Right forelimb (tissue), 1 donor: ENCODE measurements around the gene CELF5.
"Not testable (repeated sequence)": the region's sequence is repeated elsewhere in the genome, so short reads cannot be mapped to it uniquely, and the experiment has no call there.

Source experiments
- DNase-seq: peaks from one replicate; pipeline ENCODE4 v3.0.0-alpha.2; 2018

The CELF5 gene

DNA sequence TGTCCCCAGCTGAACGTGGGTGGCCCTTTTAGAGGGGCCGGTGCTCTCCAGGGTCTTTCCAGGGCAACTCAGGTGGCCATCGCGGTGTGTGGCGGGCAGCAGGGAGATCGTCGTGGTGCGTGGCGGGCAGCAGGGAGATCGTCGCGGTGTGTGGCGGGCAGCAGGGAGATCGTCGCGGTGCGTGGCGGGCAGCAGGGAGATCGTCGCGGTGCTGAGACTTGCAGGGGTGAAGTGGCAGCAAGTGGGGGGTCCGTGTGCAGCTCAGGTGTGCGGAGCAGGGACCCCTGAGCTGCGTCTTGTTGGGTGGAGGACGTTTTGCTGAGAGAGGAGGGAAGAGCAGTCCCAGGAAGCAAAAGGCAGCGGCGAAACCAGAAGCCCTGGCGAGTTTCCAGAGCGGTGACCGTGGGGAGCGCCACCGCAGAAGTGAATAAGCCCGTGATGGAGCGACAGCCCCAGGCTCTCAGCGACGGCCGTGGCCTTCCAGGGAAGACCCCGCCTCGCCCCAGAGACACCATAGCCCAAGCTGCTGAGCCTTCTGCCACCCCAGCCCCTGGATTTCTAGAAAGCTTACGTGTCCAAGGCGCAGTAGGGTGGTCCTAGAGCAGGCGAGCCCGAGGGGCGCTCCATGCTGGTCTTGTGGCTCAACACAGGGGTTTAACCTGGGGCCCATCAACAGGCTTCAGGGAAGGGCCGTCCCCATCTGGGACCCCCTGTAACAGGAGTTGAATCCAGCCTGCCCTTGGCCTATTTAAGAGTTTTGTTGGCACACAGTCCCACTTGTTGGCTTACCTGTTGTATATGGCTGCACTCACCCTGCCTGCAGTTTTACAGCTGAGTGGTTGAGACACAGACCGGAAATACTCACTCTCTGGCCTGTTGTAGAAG is 33.3 kb upstream of the CELF5 start:
- no peak for DNase-seq

DNA sequence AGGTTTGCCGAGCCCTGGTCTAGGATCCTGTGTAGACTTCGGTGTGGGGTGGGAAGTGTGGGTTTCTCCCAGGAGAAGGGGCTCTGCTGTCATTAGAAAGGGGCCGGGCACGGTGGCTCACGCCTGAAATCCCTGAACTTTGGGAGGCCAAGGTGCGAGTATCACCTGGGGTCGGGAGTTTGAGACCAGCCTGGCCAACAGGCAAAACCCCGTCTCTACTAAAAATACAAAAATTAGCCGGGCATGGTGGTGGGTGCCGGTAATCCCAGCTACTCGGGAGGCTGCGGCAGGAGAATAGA is 32.7 kb upstream of the CELF5 start:
- DNase-seq = not testable (repeated sequence)

DNA sequence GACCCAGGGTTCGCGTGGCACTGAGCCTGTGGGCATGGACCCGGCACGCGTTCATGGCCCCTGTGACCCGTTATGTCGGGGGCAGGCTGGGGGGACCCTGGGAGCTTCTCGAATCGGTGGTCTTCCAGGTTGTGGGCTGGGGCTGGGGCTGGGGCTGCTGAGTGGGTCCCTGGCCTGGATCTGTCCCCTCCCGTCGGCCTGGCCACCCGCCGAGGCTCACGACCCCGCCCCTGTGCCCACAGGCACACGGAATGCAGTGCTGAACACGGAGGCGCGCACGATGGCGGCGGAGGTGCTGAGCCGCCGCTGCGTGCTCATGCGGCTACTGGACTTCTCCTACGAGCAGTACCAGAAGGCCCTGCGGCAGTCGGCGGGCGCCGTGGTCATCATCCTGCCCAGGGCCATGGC is 32.2 kb upstream of the CELF5 start:
- DNase-seq = no peak

DNA sequence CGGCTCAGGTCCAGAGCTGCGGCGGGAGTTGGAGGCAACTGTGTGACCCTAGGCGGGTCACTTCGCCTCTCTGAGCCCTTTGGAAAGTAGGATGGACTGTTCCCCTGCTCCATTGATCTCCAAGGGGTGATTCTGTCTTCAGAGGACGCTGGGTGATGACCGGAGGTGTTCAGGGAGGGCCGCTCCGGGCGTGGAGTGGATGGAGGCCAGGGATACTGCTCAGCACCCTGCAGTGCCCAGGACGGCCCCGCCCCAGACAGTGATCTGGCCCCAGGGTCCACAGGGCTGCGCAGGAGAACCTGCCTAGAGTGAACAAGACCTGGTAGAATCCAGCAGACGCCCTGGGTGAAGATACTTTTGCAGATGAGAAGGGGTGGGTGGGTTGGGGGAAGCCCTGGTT is 31.8 kb upstream of the CELF5 start:
- no peak for DNase-seq

DNA sequence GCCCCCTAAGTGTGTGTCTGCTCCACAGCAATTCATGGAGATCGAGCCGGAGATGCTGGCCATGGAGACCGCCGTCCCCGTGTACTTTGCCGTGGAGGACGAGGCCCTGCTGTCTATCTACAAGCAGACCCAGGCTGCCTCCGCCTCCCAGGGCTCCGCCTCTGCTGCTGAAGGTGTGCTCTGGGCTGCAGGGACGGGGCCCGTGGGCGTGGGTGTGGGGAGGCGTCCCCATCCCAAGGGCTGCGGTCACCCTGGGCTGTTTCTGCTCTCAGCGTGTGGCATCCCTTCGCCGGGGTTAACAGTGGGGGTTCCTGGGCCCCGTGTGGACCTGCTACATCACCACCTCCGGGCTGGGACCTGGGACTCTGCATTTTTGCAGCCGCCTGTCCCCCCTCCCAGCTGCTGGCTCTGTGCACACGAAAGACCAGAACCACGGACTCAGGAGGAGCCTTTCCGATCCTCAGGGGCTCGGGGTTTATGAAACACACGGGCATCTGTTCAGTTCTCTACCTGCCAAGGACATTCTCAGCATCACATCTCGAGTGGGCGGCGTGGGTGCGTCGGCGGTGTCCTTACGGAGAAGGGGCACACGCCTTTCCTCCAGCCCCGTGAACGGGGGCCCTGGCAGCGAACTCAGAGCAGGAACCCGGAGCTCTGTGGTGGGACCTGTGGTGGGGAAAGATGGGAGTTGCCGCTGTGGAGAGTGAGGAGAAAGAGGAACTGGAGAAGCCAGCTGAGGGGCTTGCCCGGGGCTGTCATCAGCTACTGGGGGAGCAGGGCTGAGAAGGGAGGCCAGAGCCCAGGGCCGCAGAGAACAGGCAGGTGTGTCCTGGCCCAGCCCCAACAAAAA is 31.0 kb upstream of the CELF5 start:
- DNase-seq = no peak

DNA sequence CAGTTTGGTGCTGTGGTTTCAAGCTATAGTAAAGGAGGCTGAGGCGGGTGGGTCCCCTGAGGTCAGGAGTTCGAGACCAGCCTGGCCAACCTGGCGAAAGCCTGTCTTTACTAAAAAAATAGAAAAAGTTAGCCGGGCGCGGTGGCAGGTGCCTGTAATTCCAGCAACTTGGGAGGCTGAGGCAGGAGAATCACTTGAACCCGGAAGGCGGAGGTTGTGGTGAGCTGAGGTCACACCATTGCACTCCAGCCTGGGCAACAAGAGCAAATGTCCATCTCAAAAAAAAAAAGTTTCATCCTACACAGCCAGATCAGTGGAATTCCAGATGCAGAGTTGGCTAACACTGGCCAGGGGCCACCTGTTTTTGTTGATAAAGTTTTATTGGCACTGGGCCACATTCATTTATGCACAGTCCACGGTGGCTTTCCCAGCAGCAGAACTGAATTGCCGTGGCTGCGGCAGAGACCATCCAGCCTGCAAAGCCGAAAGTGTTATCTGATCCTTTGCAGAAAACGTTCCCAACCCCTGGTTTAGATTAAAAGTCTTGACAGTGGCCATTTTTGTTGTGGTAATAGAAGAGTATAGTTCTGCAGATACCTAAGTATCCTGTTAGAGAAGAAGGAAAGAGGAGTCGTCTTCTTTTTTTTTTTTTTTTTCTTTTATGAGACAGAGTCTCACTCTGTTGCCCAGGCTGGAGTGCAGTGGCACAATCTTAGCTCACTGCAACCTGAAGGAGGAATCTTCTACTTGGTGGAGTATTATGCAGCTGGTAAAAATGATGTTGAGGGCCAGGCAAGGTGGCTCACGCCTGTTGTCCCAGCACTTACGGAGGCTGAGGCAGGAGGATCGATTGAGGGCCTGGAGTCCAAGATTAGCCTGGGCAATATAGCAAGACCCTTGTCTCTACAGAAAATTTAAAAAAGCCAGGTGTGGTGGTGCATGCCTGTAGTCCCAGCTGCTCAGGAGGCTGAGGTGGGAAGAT is 30.1 kb upstream of the CELF5 start:
- no peak for DNase-seq

DNA sequence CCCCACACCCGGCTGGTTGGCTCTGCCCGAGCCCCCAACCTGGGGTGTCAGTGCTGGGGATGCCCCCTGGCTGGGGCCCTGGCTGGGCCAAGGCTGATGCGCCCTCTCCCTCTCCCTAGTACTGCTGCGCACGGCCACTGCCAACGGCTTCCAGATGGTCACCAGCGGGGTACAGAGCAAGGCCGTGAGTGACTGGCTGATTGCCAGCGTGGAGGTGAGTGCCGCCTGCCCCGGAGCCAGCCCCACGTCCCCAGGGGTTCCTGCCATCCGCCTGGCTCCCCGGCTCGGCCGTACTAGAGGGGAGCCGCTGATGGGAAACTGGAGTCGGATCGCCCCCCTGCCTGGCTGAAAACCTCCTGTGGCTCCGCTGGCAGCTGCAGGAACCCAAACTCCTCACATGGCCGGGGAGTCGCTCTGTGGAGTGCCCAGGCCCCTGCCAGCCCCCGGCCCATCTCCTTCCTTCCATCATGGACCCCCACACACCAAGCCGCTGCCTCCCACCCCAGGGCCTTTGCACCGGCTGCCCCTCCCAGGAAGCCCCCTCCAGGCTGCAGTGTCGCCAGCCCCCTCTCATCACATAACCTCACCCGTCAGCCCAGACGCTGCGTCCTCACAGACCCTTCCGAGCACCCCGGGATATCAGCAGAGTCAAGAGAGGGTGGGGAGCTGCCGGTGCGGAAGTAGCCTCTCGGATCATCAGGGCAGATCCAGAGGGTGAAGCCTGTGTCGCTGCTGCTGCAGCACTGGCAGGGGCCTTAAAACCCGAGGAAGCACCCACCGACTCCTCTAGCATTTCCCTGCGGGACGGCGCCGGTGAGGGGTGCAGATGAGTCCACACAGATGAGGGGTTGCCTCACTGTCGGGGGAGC is 28.2 kb upstream of the CELF5 start:
- DNase-seq = no peak

DNA sequence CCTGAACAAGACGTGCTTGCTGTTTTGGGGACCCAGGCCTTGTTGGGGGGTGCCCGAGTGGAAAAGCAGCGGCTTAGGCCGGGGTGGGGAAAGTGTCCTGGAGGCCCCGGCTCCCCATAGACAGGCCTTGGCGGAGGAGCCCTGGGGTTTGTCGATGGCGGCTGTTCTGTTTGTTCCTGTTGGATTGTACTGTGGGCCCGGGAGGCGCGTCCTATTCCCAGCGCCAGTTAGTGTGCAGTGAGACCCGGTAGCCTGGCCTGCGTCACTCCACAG is 27.6 kb upstream of the CELF5 start:
- DNase-seq = no peak

DNA sequence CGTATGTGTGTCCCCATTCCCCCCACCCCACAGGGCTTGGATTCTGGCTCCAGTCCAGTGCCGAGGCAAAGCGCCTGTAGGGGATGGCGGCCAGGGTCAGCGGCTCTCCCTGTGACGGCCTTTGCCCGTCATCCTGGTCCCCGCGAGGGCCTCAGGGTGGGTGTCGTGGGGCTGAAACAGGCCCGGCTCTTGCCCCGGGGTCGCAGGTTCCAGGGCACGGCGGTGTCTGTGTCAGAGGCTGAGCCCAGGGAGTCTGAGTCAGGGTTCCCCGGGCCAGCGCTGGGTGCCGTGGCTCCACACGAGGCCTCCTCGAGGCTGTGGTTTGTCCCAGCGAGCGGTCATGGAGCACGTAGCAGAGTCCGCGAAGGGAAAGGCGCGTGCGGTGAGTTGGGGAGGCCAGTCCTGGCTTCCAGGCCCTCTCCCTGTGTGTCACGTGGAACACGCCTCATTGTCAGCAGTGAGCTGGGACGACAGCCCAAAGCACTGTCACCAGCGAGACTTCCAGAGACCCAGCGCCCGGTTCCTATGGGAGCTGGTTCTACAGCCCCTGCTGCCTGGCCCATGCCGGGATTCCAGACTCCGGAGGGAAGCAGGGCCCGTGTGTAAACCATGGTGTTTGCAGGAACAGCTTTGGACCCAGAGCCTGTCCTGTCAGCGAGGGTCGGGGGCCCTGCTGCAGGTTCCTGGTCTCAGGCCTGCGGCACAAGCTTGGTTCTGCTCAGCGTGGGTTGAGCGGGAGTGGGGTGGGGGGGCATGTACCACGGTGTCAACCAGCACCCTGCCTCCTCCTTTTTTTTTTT is 25.4 kb upstream of the CELF5 start:
- no peak for DNase-seq

DNA sequence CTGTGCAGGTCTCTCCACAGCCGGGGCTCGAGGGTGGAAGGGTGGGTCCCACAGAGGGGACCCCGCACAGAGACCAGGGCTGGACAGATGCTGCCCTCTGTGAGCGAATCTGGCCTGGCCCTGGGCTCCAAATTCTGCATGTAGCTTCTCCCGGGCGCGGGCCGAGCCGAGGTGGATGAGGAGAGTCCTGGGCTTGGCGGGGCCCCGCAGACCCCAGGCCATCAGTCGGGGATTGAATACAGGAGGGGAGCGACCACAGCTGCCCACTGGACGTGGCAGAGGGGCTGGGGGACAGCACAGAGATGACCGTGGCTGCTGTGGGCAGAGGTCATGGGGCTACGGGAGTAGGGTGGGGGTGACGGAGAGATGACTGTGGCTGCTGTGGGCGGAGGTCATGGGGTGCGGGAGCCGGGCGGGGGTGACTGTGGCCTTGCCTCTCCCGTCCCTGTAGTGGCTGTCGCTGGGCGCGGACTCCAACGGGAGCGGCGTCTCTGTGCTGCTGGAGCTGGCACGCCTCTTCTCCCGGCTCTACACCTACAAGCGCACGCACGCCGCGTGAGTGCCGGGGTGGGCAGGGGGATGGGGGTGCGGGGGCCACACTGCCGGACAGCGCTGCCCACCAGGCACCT is 23.3 kb upstream of the CELF5 start:
- no peak for DNase-seq

DNA sequence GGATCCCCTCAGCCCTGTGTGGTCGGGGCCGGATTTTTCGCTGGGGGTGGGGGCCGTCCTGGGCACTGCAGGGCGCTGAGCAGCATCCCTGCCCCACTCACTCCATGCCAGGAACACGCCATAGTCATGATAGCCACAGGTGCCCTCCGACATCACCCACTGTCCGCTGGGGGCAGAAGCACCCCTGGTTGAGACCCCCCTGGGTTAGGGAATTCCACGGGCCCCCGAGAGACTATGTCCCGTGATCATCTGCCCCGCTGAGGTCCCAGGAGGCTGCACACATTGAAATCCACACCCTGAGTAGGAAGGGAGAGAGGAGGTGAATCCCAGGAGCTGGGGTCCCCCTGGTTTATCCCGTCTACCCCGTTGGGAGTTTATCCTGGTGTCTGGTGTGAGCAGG is 22.6 kb upstream of the CELF5 start:
- no peak for DNase-seq

DNA sequence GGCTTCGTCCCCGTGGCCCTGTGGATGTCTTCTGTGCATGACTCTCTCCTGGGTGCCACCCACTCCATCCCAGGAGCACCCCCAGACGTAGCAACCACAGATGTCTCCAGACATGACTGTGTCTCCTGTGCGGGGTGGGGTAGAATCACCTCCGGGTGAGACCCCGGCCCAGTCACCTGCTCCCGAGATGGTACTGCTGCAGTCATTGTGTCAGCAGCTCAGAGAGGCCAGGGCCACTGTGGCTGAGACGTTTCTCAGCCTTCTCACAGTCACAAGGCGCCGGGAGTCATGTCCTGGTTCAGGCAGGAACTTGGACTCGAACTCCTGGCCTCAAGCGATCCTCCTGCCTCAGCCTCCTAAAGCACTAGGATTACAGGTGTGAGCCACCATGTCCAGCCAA is 22.1 kb upstream of the CELF5 start:
- DNase-seq = no peak

DNA sequence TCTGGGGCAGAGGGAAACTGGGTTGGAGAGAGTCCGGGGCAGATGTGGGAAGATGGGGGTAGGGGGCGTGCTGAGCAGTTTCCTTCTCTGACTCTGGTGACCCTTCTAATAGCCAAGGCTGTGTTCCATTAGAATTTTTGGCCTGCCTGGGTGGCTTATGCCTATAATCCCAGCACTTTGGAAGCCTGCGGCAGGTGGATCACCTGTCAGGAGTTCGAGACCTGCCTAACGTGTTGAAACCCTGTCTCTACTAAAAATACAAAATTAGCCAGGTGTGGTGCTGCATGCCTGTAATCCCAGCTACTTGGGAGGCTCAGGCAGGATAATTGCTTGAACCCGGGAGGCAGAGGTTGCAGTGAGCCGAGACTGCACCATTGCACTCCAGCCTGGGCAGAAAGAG is 21.6 kb upstream of the CELF5 start:
- DNase-seq = not testable (repeated sequence)

DNA sequence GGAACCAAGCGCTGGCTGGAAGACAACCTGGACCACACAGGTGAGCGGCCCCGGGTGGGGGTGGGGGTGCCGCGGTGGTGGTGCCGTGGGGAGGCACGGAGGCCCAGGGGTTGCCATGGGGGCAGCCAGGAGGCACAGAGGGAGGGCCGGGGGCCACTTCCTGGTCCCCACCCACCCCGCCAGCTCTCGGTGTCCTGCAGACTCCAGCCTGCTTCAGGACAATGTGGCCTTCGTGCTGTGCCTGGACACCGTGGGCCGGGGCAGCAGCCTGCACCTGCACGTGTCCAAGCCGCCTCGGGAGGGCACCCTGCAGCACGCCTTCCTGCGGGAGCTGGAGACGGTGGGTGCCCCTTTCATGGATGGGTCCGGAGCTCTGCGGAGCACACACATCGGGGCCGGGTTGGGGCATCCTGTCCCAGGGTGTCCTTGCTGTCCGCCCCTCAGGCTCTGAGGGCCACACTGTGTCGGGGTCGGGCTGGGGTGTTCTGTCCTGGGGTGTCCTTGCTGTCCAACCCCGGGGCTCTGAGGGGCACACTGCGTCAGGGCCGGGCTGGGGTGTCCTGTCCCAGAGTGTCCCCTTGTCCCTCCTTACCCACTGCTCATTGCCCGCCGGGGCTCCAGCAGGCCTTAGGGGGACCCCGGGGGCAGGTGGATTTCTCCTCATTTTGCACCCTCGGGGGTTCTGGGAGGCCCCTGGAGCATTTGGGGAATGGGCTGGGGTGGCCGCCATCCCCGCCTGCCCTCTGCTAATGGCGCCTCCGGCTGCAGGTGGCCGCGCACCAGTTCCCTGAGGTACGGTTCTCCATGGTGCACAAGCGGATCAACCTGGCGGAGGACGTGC is 20.4 kb upstream of the CELF5 start:
- DNase-seq = no peak

DNA sequence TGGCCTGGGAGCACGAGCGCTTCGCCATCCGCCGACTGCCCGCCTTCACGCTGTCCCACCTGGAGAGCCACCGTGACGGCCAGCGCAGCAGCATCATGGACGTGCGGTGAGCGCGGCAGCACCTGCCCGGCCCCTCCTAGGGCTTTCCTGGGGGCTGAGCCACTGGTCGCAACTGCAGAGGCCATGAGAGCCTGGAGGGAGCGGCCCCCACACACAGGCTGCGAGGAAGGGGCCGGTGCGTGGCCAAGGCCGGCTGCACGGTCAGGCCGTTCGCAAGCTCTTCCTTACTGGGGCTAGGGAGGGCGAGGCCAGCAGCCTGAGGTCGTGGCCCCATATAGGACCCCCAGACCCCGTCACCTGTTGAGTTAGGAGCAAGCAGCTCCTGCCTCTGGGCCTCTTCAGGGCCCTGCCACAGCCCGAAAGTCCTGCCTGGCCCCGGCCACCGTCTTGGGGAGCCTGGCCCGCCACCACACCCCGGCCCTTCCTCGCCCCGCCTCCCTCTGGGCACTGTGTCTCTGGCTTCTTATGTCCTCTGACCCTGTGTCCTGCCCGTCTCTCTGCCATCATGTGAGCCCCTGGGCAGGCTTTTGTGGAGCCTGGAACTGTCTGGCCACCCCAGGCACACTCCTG is 19.7 kb upstream of the CELF5 start:
- DNase-seq = no peak

DNA sequence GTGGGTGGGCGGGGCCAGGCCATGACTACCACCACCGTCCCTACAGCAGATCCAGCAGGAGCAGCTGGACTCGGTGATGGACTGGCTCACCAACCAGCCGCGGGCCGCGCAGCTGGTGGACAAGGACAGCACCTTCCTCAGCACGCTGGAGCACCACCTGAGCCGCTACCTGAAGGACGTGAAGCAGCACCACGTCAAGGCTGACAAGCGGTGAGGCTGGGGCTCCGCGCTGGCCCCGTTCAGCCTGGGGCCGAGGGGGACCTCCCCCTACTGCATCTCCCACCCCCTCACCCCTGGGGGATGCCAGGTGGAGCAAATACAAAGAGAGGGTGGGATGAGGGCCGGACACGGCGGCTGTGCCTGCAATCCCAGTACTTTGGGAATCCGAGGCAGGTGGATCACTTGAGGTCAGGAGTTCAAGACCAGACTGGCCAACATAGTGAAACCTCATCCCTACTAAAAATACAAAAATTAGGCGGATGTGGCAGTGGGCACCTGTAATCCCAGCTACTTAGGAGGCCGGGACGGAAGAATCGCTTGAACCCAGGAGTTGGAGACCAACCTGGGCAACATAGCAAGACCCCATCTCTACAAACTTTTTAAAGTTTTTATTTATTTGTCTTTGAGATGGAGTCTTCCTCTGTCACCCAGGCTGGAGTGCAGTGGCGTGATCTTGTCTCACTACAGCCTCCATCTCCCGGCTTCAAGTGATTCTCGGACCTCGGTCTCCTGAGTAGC is 18.1 kb upstream of the CELF5 start:
- DNase-seq = no peak

DNA sequence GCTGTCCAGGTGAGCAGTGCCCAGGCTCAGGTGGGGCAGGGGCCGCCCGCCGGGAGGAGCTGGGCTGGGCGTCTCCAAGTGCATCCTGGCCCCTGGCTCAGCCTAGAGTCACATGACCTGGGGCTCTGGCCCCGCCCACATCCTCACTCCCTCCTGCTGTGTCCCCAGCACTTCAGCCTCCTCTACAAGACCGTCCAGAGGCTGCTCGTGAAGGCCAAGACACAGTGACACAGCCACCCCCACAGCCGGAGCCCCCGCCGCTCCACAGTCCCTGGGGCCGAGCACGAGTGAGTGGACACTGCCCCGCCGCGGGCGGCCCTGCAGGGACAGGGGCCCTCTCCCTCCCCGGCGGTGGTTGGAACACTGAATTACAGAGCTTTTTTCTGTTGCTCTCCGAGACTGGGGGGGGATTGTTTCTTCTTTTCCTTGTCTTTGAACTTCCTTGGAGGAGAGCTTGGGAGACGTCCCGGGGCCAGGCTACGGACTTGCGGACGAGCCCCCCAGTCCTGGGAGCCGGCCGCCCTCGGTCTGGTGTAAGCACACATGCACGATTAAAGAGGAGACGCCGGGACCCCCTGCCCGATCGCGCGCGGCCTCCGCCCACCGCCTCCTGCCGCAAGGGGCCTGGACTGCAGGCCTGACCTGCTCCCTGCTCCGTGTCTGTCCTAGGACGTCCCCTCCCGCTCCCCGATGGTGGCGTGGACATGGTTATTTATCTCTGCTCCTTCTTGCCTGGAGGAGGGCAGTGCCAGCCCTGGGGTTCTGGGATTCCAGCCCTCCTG is 16.8 kb upstream of the CELF5 start:
- DNase-seq = no peak
